ENCODE data around the gene SLC6A9. TPM values are rescaled to one million over a fixed set of nuclear protein-coding genes. Genes with fewer than 3 reads are reported as not detected.

SLC6A9 gene
- total RNA-seq, 1 experiment from 2014 or later, result 9.2 TPM

DNA sequence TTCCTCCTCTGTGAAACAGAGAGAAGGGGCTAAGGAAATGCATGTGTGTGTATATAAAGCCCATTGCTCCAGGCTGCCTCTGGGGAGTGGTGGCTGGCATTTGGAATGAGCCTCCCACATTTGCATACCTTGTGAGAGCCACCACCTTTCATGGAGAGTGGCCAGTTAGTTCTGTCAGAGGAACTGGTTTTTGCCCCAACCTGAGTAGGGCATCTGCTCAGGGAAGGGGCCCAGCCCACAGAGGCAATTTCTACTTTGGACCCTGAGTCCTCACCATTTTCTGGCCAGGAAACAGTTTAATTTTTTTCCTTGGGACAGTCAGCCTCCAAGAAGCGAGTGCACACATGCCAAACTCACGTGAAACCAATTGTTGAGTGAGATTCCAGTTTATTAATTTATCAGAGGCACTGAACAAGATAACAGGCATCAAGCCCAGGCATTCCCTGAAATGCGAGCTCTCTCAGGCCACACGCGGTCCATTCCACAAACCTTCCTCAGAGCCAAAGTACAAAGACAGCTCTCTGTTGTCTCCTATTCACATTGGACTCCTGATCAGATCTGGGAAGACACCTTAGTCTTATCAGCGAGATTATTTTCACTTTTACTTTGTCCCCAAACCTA is 1.0 kb upstream of the SLC6A9 start:
- CTCF ChIA-PET, result interaction anchor here (0.7 kb wide), 1 partner anchor 249 kb away, joined by 3 read pairs; no protein-coding TSS in a partner anchor
- DNase-seq (ENCODE audit: low read depth, low spot score), result no peak
- Histone ChIP-seq H3K4me1 (ENCODE audit: control insufficient read depth, insufficient read depth, low read length) (peaks cover 15% of the 10 kb centered on the region), H3K4me3 (ENCODE audit: low read depth in 2 of 2, low read length in 2 of 2) (no peak overlapping the region; a peak in 1 of 4 replicates), H3K36me3 (ENCODE audit: control insufficient read depth, insufficient read depth, low read length) (no peaks in the 10 kb centered on the region; the same call in 1 of the 2 replicates), H3K27me3 (ENCODE audit: control insufficient read depth, insufficient read depth, low read length) (no peaks in the 10 kb centered on the region), H3K9me3 (ENCODE audit: control insufficient read depth, insufficient read depth, low read depth, low read length) (no peaks in the 10 kb centered on the region), H3K27ac (ENCODE audit: low read length) (no peak overlapping the region)
- in situ Hi-C loops (cut with HindIII; ENCODE audit: low pct_unique_long_range_greater_than_20kb, low sequenced_read_pairs) (no loop called here), intact Hi-C loops (cut with micrococcal nuclease; ENCODE audit: unreplicated experiment) (no loop called here)
- POLR2A ChIA-PET, result interaction anchor here (0.6 kb wide), 1 partner anchor 563 kb away, joined by 5 read pairs; no protein-coding TSS in a partner anchor
- ATAC-seq, result no peak
- no TSS peak for BruUV-seq (replicated peaks)
- TF ChIP-seq, protein P1, sequence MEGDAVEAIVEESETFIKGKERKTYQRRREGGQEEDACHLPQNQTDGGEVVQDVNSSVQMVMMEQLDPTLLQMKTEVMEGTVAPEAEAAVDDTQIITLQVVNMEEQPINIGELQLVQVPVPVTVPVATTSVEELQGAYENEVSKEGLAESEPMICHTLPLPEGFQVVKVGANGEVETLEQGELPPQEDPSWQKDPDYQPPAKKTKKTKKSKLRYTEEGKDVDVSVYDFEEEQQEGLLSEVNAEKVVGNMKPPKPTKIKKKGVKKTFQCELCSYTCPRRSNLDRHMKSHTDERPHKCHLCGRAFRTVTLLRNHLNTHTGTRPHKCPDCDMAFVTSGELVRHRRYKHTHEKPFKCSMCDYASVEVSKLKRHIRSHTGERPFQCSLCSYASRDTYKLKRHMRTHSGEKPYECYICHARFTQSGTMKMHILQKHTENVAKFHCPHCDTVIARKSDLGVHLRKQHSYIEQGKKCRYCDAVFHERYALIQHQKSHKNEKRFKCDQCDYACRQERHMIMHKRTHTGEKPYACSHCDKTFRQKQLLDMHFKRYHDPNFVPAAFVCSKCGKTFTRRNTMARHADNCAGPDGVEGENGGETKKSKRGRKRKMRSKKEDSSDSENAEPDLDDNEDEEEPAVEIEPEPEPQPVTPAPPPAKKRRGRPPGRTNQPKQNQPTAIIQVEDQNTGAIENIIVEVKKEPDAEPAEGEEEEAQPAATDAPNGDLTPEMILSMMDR (IDR thresholded peaks at IDR 0.05), result no peak
- TF ChIP-seq SIN3A (IDR thresholded peaks at IDR 0.05; ENCODE audit: borderline replicate concordance, insufficient read depth, low read depth, low read length), result no peak
- TF ChIP-seq TCF7L2 (IDR thresholded peaks at IDR 0.05; ENCODE audit: low read depth, low read length), result no peak
- no peak for TF ChIP-seq POLR2AphosphoS5 (IDR thresholded peaks at IDR 0.05; ENCODE audit: low read depth, low read length)
- TF ChIP-seq, protein P2, sequence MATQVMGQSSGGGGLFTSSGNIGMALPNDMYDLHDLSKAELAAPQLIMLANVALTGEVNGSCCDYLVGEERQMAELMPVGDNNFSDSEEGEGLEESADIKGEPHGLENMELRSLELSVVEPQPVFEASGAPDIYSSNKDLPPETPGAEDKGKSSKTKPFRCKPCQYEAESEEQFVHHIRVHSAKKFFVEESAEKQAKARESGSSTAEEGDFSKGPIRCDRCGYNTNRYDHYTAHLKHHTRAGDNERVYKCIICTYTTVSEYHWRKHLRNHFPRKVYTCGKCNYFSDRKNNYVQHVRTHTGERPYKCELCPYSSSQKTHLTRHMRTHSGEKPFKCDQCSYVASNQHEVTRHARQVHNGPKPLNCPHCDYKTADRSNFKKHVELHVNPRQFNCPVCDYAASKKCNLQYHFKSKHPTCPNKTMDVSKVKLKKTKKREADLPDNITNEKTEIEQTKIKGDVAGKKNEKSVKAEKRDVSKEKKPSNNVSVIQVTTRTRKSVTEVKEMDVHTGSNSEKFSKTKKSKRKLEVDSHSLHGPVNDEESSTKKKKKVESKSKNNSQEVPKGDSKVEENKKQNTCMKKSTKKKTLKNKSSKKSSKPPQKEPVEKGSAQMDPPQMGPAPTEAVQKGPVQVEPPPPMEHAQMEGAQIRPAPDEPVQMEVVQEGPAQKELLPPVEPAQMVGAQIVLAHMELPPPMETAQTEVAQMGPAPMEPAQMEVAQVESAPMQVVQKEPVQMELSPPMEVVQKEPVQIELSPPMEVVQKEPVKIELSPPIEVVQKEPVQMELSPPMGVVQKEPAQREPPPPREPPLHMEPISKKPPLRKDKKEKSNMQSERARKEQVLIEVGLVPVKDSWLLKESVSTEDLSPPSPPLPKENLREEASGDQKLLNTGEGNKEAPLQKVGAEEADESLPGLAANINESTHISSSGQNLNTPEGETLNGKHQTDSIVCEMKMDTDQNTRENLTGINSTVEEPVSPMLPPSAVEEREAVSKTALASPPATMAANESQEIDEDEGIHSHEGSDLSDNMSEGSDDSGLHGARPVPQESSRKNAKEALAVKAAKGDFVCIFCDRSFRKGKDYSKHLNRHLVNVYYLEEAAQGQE (IDR thresholded peaks at IDR 0.05; ENCODE audit: insufficient read depth in 1 of 2, low read depth in 2 of 2, low read length in 1 of 2), result no peak

GRCh38 chr1:44030605-44031251 is 534 bp downstream of the SLC6A9 start:
- no TSS peak for BruUV-seq (replicated peaks)
- in situ Hi-C loops (cut with HindIII; ENCODE audit: low pct_unique_long_range_greater_than_20kb, low sequenced_read_pairs) (no loop called here), intact Hi-C loops (cut with micrococcal nuclease; ENCODE audit: unreplicated experiment) (no loop called here)
- Histone ChIP-seq H3K4me1 (ENCODE audit: control insufficient read depth, insufficient read depth, low read length) (peaks cover 15% of the 10 kb centered on the region), H3K27ac (ENCODE audit: low read length) (peak overlapping the region; percentile 76), H3K36me3 (ENCODE audit: control insufficient read depth, insufficient read depth, low read length) (no peaks in the 10 kb centered on the region; the same call in 1 of the 2 replicates), H3K9me3 (ENCODE audit: control insufficient read depth, insufficient read depth, low read depth, low read length) (no peaks in the 10 kb centered on the region), H3K27me3 (ENCODE audit: control insufficient read depth, insufficient read depth, low read length) (no peaks in the 10 kb centered on the region), H3K4me3 (ENCODE audit: low read depth in 2 of 2, low read length in 2 of 2) (peak overlapping the region; percentile 78 to 86)
- ChIA-PET CTCF (no interaction called here), POLR2A (no interaction called here)
- TF ChIP-seq, protein P2 (IDR thresholded peaks at IDR 0.05; ENCODE audit: insufficient read depth in 1 of 2, low read depth in 2 of 2, low read length in 1 of 2), result no peak
- no peak for TF ChIP-seq TCF7L2 (IDR thresholded peaks at IDR 0.05; ENCODE audit: low read depth, low read length)
- TF ChIP-seq POLR2AphosphoS5 (IDR thresholded peaks at IDR 0.05; ENCODE audit: low read depth, low read length), result no peak
- TF ChIP-seq SIN3A (IDR thresholded peaks at IDR 0.05; ENCODE audit: borderline replicate concordance, insufficient read depth, low read depth, low read length), result no peak
- TF ChIP-seq, protein P1 (IDR thresholded peaks at IDR 0.05), result no peak; the same call in 1 of the 2 replicates
- peak; percentile 52 for ATAC-seq
- no peak for DNase-seq (ENCODE audit: low read depth, low spot score)

All from Panc1 (cell line).